ENCODE measurements around the gene EEF1AKMT4.

DNA sequence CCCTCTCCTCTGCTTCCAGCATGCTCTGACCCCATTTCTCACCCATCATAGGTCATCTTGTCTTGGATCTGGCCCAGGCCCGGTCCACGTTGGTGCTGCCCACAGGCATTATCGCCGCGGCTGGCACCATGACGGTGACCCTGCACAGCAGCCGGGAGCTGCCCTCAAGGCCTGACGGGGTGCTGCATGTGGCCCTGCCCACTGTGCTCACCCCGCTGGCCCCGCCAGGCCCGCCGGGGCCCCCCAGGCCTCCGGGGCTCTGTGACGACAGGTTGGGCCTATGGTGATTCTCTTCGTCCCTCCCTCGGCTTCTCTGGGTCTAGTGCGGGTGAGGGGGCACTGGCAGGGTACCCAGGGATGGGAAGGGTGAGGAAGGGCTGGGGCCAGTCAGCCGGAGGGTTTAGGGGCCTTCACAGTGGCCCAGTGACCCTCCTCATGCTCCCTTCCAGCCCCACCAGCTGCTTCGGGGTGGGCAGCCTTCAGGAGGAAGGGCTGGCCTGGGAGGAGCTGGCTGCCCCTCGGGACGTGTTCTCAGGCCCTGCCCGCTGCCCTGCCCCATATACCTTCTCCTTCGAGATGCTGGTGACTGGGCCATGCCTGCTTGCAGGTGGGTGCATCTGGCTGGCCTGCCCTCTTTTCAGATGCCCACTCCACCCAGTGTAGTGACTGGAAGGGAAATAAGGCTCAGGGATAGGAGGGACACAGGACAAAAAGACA is 16.2 kb upstream of the EEF1AKMT4 start:
- no peak for TF ChIP-seq CTCF (conservative IDR thresholded peaks at IDR 0.05)
- no peak for TF ChIP-seq ZFX (IDR thresholded peaks at IDR 0.05)
